LNCaP clone FGC (cell line): ENCODE measurements around the gene RBM20.

Source experiments
- DNase-seq: peaks from one replicate; pipeline ENCODE4 v3.0.0-alpha.2; 2011; ENCODE audit warnings: low read depth
- H3K4me3 ChIP-seq: 2 replicates; pipeline ENCODE4 v1.5.1; 2011; ENCODE audit warnings: mild to moderate bottlenecking, low read depth, low read length, control low read depth
- CTCF ChIP-seq: IDR thresholded peaks from 2 replicates; pipeline ENCODE4 v1.5.1; 2012; ENCODE audit warnings: mild to moderate bottlenecking; ENCODE audit not compliant: control insufficient read depth, insufficient read depth; ENCODE audit errors: extremely low read depth

RBM20 gene

GRCh38 chr10:110650265-110650668 lies 6.1 kb downstream of the RBM20 start:
- H3K4me3 ChIP-seq: no peak overlapping the region
- TF ChIP-seq CTCF: no peak

GRCh38 chr10:110651044-110651958 lies 7.2 kb downstream of the RBM20 start:
- DNase-seq: no peak
- no peak overlapping the region for H3K4me3 ChIP-seq
- TF ChIP-seq CTCF: no peak

More at GRCh38 chr10:110650265-110650668, 6.1 kb downstream of the RBM20 start:
- no peak for DNase-seq

DNA sequence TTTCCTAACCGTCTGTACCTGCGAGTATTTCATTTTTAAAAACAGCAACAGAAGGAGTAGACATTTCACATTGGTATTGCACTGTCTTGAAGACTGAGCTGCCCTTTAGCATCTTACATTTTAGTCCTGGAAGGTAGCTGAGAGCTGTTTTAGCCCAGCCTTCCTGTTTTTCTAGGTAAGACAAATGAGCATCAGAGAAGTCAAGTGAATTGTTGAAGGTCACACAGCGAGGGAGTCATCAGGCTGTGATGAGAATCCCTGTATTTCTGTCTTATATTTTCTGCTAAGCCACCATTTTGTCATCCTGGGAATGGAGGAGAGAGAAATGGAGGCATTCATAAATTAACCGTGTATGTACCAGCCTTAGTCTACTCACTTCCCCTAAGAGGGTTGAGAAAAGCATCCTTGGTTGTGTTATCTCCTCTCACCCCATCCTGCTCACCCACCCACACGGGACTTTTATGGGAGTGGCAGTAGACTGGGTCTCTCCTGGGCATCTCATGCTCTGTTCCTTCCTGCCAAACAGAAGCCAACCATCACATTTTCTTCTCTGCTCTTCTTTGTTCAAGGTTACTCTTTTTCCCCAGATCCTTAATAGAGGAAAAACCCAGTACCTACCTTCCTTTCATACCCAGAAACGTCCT lies 8.5 kb downstream of the RBM20 start:
- H3K4me3 ChIP-seq: no peak overlapping the region
- TF ChIP-seq CTCF: no peak
- no peak for DNase-seq

DNA sequence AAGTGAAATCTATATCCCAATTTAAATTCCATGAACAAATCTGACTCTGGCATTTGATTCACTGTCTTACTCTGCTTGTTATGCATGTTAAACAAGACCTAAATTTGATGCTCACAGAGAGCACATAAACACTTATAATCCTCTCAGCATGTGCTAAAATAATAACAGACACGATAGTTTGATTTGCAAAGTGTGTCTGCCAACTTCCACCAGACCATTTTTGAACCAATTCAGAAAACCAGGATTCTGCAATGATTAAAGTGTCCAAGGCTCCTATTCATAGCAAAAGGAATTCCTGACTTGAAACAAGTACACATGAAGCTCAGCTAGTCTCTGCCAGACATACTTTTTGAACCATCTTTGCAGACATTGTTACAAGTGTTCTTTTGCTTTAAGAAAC lies 11.2 kb downstream of the RBM20 start:
- no peak overlapping the region for H3K4me3 ChIP-seq
- TF ChIP-seq CTCF: no peak
- no peak for DNase-seq

DNA sequence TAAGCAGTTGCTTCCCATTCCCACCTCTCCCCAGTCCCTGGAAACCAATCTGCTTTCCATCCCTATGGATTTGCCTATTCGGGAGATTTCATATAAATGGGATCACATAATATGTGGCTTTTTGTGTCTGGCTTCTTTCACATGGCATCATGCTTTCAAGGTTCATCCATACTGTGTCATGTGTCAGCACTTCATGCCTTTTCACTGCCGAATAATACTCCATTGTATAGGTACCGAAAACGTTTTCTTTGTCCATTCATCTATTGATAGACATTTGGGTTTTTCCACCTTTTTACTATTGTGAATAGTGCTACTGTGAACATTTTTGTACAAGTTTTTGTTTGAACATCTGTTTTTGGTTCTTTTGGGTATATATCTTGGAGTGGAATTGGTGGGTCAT lies 12.5 kb downstream of the RBM20 start:
- no peak for TF ChIP-seq CTCF
- DNase-seq: no peak
- H3K4me3 ChIP-seq: no peak overlapping the region

DNA sequence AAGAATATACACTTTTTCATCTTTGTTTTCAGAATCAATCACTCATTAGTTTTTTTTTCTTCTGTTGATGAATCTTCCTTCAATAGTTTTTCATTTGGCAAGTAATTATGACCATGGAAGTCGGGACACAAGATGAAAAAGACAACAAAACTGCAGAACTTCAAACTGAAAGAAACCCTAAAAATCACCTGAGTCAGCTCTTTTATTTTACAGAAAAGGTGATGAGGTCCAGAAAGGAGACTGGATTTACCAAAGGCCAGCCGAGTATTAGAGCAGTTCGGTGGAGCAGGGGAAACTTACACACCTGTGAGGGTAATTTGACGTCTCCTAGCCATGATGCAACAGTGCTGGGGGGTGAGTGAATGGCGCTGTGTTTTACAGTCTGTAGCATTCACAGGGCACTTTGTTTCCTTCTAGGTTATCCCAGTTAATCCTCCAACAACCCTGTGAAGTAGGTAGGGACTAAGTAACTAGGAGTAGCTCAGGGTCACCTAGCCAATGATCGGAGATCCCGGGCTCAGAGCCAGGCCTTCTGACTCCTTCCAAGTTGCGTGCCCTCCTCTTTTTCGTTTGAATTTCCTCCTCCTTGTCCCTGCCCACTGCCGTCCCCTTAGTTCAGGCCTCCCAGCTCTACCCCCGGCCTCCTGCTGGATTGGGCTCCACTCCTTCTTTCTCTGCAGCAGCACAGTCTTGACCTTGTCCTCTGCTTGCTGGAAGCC lies 14.0 kb downstream of the RBM20 start:
- no peak for DNase-seq
- no peak overlapping the region for H3K4me3 ChIP-seq
- TF ChIP-seq CTCF: no peak
